DMS114 treated with DMSO at 0.1 percent for 48 hours (cell line): ENCODE data around the gene SLC25A26.

Source experiments
- DNase-seq: peaks from one replicate; lab custom pipeline; 2025; ENCODE audit not compliant: unreplicated experiment; lab: John Stamatoyannopoulos, UW

The SLC25A26 gene

DNA sequence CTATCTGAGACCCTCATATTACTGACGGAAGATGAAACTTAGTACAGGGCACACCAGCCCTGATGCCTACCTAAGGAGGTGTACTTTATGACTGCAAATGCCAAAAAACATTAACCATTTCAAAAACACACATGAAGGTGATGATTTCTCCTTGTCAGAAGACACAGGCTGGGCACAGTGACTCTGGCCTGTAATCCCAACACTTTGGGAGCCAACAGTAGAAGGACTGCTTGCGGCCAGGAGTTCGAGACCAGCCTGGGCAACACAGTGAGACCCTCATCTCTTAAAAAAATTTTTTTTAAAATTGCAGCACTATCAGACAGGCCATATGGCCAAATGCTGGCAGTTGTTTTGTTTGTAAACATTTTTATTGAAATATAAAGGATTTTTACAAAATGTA, 206.6 kb downstream of the SLC25A26 start:
- DNase-seq: no peak

DNA sequence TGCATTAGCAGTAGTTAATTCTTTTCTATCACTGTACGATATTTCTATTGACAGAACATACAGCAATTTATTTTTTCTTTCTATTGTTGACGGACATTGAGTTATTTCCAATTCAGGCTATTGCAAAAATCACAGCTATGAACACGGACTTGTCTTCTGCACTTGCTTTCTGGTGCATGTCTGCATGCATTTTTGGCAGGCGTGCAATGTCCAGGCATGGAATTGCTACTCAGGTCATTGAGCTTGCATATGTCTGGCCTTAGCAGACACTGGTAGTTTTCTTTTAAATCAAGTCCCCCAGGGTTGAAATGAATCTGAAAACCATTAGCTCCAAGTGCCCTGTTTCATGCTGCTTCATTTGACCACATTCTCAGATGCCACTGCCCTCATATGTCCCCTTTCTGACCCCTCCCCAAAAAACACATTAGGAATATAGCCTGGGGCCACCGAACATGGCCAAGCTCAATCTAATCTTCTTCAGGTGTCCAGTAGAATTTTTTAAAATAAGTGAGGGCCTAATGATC, 207.2 kb downstream of the SLC25A26 start:
- DNase-seq: no peak
